Activated T-cell treated with anti-CD3 and anti-CD28 coated beads for 4 hours (primary cell): Measurements from ENCODE around the gene ADCY10.
"Not testable (repeated sequence)": the region's sequence is repeated elsewhere in the genome, so short reads cannot be mapped to it uniquely, and the experiment has no call there.

Source experiments
- DNase-seq: peaks from one replicate; pipeline ENCODE4 v3.0.0-alpha.2; 2020

ADCY10 gene

DNA sequence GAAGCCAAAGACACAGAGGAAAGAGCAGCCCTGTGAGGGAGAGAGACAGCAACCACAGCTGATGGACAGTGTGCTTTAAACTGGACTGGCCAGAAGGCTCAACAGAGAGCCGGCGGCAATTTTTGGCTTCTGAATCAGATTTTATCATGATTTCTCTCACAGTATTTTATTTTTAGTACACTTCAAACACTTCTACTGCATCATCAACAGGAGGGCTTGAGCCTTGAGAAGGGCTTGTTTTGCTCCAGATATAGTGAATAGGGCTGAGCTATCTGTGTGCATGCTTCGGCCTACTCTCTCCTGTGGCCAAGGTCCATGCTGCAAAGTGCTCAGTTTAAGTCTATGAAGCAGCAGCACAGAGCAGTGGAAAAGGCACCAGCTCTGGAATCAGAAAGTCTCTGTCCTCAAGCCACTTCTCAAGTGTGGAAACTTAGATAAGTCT lies 33.3 kb downstream of the ADCY10 start:
- no peak for DNase-seq

DNA sequence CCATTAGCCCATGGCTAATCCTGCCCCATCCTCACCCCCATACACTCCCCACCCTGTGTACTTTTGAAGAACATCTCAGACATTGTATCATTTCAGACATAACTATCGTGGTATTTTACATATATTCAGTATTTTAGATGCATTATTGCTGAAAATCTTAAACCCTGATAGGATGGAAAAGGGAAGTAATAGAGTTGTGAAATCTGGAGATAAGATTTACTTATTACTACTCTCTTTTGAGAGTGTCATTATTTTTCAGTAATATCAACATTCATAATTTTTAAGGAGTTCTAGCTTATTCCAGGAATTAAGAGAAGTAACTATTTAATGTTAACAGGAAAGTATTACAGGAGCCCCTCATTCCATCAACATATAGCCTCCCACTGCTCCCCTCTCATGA lies 34.4 kb downstream of the ADCY10 start:
- no peak for DNase-seq

DNA sequence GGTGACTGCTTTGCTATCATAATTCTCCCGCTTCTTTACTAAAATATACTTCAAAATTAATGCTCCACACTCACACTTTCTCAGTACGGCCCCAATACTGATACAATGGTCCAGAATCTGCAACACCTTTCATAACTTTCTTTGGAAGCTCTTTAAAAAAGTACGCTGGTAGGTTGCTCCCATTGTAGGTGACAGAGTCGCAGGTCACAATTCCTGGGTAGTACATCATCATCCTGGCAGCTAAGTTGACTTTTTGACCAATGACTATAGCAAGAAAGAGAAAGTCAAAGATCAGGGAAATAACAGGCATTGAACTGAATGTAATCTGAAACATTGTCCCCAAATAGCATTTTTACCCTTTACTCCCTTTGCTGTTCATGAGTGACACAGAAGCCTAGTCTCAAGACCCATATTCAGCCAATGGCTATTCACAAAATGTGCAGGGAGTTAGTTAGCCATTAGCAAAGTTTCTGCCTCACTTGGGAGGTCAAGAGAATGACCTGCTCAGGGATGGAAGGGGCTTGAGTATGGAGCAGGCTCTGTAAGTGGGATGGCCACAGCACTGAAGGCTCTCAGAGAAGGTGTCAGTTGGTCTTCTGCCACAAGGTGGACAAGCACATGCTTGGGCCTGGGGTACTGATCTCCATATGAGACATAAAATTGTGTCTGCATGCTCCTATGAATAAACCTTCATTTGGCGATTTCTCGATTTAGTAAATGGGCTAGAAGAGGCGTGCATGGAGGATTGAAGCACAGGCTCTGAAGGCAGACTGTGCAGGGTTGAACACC lies 35.4 kb downstream of the ADCY10 start:
- no peak for DNase-seq

DNA sequence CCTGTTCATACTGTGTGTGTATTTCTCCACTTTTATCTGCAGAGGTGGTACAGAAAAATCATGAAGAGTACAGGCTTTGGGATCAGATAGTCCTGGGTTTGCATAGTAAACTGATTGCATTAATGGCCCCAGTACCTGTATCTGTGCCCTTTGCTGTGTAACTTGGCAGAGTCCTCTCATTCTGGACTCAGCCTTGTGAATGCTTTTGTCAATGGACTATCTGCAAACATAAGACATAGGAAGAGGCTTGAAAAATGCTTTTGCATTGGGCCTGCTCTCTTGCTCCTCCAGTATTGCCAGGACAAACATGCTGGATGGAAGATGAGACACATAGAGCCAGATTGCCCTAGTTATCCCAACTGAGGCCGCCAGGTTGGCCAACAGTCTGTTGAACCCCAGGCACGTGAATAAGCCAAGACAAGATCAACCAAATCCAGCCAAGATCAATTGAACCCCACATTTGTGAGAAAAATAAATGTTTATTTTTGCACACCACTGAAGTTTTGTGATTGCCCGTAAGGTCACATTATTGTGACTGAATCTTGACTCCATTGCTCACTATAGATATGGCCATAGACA lies 37.2 kb downstream of the ADCY10 start:
- no peak for DNase-seq

DNA sequence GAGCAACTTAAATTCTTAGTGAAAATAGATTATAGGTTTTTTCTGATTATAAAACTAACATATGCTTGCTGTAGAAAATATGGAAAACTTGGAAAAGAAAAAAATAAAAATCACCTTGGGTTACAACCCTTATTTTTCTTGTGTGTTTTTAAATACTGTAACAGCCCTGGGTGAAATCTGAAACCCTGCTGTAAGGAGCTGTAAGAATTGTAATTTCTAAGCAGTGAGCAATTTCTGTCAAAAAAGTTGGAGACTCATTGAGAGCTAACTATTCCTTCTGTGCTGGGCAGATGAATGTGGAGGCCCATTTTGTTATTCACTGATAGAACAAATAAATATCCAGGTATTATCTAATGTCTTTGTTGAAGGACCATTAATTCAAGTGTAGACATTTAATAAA lies 42.6 kb downstream of the ADCY10 start:
- DNase-seq, result no peak

DNA sequence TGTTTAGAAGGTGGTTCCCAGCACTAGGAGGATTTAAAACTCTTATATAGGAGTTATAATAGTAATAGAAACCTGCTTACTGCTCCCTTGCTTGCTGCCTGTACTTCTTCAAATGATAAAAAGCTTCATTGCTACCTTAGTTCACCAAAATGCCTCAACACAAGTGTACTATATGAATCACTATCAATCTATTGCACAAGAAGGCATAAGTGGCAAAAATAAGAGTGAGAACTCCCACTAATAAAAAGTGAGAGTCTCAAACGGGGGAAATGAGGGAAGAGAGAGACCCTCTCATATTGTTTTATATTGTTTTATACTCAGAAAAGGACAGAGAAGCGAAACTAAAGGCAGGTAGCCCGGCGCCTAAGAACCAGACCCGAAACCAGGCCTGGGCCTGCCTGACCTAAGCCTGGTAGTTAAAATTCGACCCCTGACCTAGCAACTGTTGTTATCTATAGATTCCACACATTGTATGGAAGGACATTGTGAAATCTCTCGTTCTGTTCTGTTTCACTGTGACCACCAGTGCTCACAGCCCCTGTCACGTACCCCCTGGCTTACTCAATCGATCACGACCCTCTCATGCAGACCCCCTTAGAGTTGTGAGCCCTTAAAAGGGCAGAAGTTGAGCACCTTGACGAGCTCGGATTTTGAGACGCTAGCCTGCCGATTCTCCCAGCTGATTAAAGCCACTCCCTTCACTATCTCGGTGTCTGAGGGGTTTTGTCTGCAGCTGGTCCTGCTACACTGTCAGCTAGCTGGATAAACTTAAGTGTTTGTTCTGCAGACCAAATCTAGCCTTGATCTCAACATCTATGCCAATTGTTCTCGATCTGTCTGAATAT lies 44.6 kb downstream of the ADCY10 start:
- DNase-seq, result not testable (repeated sequence)

DNA sequence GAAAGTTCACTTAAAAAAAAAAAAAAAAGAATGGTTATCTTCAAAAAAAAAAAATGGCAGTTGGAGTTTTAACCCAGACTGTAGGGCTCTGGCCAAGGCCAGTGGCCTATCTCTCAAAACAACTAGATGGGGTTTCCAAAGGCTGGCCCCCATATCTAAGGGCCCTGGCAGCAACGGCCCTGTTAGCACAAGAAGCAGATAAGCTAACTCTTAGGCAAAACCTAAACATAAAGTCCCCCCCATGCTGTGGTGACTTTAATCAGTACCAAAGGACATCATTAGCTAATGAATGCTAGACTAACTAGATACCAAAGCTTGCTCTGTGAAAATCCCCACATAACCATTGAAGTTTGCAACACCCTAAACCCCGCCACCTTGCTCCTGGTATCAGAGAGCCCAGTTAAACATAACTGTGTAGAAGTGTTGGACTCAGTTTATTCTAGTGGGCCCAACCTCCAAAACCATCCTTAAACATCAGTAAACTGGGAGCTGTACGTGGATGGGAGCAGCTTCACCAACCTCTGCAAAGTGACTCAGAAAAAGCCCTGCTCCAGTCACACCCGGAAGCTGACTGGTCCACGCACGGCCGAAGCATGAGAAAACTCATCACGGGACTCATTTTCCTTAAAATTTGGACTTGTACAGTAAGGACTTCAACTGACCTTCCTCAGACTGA lies 47.1 kb downstream of the ADCY10 start:
- not testable (repeated sequence) for DNase-seq

DNA sequence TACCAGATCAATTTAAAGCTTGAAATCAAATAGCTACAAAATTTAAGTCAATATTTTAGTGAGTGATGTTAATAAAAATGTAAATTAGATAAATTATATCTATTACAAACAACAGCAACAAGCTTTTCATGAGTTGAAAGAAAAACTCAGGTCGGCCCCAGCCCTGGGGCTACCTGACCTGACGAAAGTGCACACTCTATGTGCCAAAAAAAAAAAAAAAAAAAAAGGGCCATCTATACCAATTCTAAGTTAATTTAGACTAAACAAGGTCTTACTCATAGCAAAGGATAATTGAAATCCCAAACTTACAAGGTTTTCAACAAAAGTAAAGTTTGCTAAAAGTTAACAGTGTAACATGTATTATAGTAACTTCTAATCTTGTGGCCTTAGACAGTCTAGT lies 47.6 kb downstream of the ADCY10 start:
- DNase-seq, result not testable (repeated sequence)

DNA sequence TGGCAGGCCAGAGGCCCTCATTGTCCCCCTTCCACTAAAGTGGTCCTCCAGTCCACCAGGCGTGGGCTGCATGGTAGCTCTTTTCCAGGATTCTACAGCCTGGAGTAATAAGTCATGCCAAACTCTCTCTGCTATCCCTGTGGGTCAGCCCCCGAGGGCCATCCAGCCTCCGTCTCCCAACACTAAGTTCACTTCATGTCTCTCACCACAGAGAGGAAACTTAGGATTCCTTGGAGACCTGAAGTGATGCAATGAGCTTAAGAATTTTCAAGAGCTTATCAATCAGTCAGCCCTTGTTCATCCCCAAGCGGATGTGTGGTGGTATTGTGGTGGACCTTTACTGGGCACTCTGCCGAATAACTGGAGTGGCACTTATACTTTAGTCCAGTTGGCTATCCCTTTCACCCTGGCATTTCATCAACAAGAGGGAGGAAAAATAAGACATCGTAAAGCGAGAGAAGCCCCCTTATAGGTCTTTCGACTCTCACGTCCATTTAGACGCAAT lies 48.1 kb downstream of the ADCY10 start:
- DNase-seq, result not testable (repeated sequence)

DNA sequence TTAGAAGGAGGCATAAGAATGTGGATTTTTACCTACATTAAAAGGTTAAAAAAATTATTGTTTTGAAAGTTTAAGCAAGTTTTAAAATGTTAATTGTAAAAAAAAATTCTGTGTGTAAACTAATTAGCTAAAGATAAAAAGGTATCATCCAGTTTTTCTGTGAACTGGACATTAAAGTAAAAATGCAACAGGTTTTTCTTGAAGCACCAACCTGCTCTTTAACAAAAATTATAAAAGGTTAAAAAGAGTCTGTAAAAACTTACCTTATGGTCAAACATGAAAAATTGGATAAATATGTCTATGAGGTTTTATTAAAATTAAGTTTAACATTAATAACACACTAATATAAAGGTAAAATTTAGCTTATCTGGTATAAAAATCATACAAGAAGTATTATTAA lies 48.7 kb downstream of the ADCY10 start:
- not testable (repeated sequence) for DNase-seq

DNA sequence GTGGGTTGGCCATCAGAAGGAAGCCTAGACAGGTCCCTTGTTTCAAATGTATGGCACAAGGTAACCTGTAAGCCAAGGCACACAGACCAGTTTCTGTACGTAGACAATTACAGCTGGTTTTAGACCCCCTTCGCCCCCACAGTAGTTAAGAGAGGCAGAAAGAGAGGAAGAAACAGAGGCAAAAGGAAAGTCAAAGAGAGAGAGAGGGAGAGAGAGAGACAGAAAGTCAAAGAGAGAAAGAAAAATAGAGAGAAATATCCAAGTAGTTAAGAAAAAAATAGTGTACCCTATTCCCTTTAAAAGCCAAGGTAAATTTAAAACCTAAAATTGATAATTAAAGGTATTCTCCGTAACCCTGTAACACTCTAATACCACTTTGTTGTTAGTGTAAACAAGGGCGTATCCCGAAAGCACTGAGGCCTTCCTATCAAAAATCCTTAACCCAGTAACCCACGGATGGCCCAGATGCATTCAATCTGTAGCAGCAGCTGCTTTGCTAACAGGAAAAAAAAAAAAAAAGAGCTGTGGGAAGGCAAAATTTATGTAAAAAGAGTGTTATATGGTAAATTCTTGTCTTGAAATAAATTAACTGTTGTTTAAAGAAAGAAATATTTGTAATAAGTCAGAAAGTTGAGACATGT lies 49.4 kb downstream of the ADCY10 start:
- DNase-seq, result no peak

DNA sequence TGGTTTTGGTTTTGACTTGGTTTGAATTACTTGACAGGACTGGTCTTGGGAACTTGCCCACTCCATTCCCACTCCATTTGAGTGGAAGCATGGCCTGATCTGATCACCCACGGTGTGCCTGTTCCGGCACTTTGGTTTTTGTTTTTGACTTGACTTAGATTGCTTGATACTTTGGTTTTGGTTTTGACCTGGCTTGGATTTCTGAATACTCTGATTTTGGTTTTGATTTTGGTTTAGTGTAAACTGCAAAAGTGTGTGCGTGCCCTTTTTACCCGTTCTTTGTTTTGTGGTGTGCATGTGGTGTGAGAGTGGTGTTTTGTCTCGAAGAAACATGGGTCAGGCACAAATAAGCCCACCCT lies 50.0 kb downstream of the ADCY10 start:
- no peak for DNase-seq

DNA sequence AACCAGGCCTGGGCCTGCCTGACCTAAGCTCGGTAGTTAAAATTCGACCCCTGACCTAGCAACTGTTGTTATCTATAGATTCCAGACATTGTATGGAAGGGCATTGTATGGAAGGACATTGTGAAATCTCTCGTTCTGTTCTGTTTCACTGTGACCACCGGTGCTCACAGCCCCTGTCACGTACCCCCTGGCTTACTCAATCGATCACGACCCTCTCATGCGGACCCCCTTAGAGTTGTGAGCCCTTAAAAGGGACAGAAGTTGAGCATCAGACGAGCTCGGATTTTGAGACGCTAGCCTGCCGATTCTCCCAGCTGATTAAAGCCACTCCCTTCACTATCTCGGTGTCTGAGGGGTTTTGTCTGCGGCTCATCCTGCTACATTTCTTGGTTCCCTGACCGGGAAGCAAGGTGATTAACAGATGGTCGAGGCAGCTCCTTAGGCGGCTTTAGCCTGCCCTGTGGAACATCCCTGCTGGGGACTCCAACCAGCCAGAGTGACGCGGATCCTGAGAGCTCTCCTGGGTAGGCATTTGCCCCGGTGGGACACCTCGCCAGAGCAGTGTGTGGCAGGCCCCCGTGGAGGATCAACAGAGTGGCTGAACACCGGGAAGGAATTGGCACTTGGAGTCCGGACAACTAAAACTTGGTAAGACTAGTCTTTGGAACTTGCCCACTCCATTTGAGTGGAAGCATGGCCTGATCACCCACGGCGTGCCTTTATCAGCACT lies 50.6 kb downstream of the ADCY10 start:
- DNase-seq, result not testable (repeated sequence)

DNA sequence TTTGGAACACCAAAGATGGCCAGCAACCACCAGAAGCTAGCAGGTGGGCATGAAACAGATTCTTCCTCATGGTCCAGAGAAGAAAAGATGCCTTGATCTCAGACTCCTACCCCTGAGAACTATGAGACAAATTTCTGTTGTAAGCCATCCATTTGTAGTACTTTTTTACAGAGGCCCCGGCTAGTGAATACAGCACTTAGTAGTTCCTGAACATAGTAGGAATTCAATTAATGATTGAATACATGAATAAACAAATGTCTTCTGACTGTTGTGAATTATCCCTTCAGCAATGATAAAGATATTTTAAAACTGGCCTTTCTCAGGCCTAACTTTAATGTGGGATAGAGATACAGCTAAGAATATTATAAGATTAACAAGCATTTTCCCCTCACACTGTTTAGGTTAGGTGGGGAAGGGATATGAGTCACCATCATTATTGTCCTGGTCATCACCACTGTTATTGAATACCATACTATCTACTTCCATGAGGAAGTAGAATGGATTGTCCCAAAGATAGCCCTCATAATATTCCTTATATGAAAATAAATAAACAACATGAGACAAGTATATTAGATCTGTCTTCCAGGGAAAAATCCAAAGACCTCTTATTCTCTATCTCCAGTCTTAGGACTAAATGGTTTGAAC lies 51.4 kb downstream of the ADCY10 start:
- no peak for DNase-seq

DNA sequence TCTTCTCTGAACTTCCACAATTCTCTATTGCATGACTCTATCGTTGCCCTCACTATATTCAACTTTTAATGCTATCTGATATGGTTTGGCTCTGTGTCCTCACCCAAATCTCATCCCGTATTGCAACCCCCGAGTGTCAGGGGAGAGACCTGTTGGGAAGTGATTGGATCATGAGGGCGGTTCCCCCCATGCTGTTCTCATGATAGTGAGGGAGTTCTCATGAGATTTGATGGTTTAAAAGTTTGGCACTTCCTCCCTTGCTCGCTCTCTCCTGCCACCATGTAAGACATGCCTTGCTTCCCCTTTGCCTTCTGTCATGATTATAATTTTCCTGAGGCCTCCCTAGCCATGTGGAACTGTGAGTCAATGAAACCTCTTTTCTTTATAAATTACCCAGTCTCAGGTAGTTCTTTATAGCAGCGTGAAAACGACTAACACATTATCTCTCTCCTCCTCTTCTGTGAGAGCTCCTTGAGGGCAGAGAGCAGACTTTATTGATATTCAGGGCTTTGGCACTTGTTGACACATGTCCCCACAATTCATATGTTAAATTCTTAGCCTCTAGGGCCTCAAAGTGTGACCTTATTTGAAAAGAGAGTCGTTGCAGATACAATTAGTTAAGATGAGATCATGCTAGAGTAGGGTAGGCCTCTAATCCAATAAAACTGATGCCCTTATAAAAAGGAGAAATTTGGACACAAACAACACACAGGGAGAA lies 52.1 kb downstream of the ADCY10 start:
- no peak for DNase-seq

DNA sequence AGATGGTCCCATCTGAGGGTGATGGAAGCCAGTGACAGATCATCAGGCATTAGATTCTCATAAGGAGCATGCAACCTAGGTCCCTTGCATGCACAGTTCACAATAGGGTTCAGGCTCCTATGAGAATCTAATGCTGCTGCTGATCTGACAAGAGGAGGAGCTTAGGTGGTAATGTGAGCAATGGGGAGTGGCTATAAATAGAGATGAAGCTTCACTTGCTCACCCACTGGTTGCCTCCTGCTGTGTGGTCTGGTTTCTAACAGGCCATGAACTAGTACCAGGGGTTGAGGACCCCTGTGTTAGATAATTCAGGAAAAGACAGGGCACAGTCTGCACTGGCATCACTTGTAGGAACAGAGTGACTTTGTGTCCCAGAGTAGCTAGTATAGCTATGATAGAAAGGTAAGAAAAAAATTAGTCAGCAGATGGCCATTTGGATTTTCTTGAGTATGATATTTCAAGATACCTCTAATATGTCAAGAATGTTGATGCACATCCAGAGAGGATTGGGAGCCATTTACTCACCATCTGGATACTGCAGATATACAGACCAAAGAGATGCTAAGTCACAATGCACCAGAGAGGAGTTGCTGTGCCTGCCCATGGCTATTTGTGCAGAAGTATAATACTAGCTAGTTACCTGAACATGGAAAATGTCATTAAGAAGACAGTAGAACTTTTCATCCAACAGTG lies 53.6 kb downstream of the ADCY10 start:
- DNase-seq, result no peak

DNA sequence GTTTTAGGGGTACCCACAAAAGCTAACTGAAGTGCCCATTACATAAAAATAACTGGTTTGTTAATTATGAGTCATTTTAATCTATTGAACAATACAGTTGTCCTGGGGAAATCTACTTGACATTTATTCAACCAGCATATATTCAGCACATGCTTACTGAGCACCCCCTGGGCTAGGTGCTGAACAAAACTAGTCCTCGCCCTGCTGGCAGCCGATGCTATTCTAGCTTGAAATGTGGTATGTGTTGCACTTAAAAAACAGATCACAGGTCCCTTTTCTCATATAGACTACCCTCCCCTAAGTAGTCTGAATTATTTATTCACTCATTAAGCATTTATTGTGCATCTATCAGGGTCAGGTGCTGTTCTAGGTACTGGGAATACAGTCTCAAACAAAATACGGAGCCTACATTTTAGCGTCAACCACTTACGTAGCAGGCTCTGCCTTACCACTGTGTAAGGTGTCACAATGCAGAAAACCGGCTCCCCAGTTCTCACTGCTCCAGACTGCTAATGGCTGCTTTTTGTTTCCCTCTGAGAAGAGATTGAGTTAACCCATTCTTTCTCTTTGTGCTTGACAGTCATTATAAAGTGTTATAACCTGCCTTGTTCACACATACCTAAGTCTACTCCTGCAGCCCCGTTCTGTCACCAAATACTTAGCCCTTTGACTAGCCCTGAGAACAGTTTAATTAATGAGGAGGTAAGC lies 57.1 kb downstream of the ADCY10 start:
- DNase-seq, result no peak

DNA sequence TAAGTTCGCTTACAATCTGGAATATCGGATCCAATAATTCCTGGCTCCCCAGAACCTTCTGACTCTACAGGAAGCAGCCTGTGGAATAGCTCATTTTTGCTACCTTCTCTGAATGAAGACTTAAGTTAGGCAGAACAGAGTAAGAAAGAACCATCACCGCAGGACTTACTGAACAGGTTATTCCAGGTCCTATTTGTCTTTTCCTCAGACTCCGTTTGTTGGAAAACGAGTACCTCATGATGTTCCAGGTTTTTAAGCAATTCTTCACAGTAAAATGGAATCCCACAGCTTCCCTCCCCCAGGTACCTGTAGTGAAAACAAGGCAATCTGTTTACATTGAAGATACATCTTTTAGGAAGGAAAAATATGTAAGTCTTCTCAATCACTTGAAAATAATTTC lies 59.8 kb downstream of the ADCY10 start:
- no peak for DNase-seq

DNA sequence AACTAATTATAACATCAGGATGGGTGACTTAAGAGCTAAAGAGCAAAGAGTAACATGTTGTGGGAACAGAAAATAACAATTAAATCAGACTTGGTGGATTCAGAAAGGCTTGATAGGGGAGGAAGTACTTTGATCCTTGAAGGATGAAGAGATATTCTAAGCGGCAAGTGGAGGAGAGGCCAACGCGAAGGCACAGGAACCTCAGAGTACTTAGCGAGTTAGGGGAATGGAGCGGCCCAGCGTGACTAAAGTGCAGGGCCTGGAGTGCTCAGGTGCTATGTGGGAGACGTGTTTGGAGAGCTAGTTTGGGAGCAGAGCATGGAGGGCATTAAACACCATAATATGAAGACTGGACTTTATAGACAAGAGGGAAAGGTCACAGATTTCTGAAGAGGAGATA lies 64.3 kb downstream of the ADCY10 start:
- DNase-seq, result no peak
